HepG2 (cell line): ENCODE data around the gene AGAP1.

Source experiments
- YY1 ChIP-seq: IDR thresholded peaks from 2 replicates; pipeline ENCODE4 v1.6.1; 2011; ENCODE audit warnings: low read length, low read depth, moderate library complexity, mild to moderate bottlenecking; ENCODE audit not compliant: insufficient read depth, insufficient replicate concordance
- ZFP36 ChIP-seq: fragments of 150-350 bp; IDR thresholded peaks from 2 replicates; pipeline ENCODE4 v1.6.1; 2018; ENCODE audit warnings: borderline replicate concordance, low read length, low read depth; ENCODE audit not compliant: partially characterized antibody
- TF ChIP-seq, protein P1 (sequence below): sonication (generic); formaldehyde crosslinking; IDR thresholded peaks from 2 replicates; pipeline ENCODE4 v1.4.0; 2020; ENCODE audit warnings: missing genetic modification reagents

DNA sequence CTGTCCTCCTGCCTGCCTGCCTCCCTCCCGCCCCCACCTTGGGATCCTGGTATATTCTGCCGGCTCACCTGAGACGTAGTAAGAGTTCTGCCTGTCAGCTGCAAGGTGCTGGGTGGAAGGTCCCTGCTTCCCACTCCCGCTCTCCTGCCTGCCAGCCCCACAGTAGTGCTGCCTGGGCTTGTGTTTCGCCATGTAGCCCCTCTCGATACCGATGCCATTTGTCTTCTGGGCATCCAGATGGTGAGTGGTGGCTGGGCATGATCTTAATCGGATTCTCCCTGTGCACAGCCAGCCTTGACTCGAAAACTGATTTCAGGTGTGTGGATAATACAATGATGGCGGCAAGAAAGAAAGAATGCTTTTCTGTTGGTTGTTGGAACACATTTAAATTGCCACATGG, 184.9 kb downstream of the AGAP1 start:
- TF ChIP-seq YY1, result no peak
- TF ChIP-seq, protein P1, sequence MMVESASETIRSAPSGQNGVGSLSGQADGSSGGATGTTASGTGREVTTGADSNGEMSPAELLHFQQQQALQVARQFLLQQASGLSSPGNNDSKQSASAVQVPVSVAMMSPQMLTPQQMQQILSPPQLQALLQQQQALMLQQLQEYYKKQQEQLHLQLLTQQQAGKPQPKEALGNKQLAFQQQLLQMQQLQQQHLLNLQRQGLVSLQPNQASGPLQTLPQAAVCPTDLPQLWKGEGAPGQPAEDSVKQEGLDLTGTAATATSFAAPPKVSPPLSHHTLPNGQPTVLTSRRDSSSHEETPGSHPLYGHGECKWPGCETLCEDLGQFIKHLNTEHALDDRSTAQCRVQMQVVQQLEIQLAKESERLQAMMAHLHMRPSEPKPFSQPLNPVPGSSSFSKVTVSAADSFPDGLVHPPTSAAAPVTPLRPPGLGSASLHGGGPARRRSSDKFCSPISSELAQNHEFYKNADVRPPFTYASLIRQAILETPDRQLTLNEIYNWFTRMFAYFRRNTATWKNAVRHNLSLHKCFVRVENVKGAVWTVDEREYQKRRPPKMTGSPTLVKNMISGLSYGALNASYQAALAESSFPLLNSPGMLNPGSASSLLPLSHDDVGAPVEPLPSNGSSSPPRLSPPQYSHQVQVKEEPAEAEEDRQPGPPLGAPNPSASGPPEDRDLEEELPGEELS (CRISPR knock-in tag), result no peak
- TF ChIP-seq ZFP36, result no peak
